ENCODE data around the gene DCLK2. TPM values are rescaled to one million over a fixed set of nuclear protein-coding genes. Genes with fewer than 3 reads are reported as not detected.

The DCLK2 gene
- total and polyA plus RNA-seq, 2 of the 13 experiments (the other 11 are each of a cell fraction or from before 2014, with no cell fraction given), result not detected

DNA sequence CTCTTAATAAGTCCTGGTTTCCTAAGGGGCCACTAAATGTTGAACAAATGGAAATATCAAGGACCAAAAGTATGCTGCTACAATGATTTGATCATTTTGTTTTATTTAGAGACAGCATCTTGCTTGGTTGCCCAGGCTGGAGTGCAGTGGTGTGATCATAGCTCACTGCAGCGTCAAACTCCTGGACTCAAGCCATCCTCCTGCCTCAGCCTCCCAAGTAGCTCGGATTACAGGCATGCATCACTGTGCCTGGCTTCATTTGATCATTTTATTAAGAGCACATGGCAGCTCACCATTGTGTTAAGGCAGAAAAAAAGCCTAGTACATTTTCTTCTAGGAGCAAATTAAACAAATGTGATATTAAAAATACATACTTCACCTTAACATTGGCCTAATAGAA, 52.7 kb downstream of the DCLK2 start:
- Histone ChIP-seq H3K27me3 (ENCODE audit: control insufficient read depth in 1 of 2, insufficient read depth in 2 of 2, low read length in 2 of 2) (peaks cover 0 to 4% of the 10 kb centered on the region in 2 experiments; a peak in 1 of 5 replicates), H3K9ac (ENCODE audit: insufficient read depth, low read depth, low read length) (no peak overlapping the region), H3K79me2 (ENCODE audit: insufficient read depth, low read length) (no peaks in the 10 kb centered on the region), H3K4me2 (ENCODE audit: low read depth, low read length) (no peak overlapping the region), H3K9me3 (ENCODE audit: low read length) (no peaks in the 10 kb centered on the region), H3K27ac (ENCODE audit: extremely low read length, insufficient read depth, low read length) (no peak overlapping the region), H3K4me3 (replicated peaks in 1 of 3; ENCODE audit: insufficient read depth in 1 of 3, low read depth in 2 of 3, low read length in 3 of 3) (no peak overlapping the region), H4K20me1 (ENCODE audit: insufficient read depth, low read length) (no peaks in the 10 kb centered on the region), H2AFZ (ENCODE audit: low read length) (no peak overlapping the region), H3K4me1 (ENCODE audit: insufficient read depth, low read length) (no peaks in the 10 kb centered on the region), H3K36me3 (replicated peaks in 1 of 2; ENCODE audit: control insufficient read depth in 1 of 2, insufficient read depth in 2 of 2, low read length in 2 of 2) (no peaks in the 10 kb centered on the region)
- ChIA-PET POLR2A (no interaction called here), CTCF (ENCODE audit: low intra/inter-chr PET ratio, low total read pairs) (no interaction called here)
- DNase-seq (ENCODE audit: low spot score) (no peak), FAIRE-seq (no peak), ATAC-seq (no peak)
- no peak for TF ChIP-seq CBX2 (IDR thresholded peaks at IDR 0.05; ENCODE audit: low read depth, low read length)
- no peak for TF ChIP-seq CBX2 (CRISPR knock-in tag; IDR thresholded peaks at IDR 0.05; ENCODE audit: low read depth)
- TF ChIP-seq HNRNPH1 (optimal IDR thresholded peaks at IDR 0.05; ENCODE audit: low read depth, low read length), result no peak
- TF ChIP-seq KDM4B (CRISPR knock-in tag; IDR thresholded peaks at IDR 0.05), result no peak
- TF ChIP-seq, protein P1, sequence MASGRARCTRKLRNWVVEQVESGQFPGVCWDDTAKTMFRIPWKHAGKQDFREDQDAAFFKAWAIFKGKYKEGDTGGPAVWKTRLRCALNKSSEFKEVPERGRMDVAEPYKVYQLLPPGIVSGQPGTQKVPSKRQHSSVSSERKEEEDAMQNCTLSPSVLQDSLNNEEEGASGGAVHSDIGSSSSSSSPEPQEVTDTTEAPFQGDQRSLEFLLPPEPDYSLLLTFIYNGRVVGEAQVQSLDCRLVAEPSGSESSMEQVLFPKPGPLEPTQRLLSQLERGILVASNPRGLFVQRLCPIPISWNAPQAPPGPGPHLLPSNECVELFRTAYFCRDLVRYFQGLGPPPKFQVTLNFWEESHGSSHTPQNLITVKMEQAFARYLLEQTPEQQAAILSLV (CRISPR knock-in tag; IDR thresholded peaks at IDR 0.05; ENCODE audit: borderline replicate concordance), result no peak
- TF ChIP-seq PCBP2 (optimal IDR thresholded peaks at IDR 0.05; ENCODE audit: low read depth, low read length, poor library complexity, severe bottlenecking), result no peak
- no peak for TF ChIP-seq ZNF607 (CRISPR knock-in tag; IDR thresholded peaks at IDR 0.05; ENCODE audit: borderline replicate concordance)
- TF ChIP-seq SMYD3 (CRISPR knock-in tag; IDR thresholded peaks at IDR 0.05), result no peak
- TF ChIP-seq NFKBIZ (CRISPR knock-in tag; IDR thresholded peaks at IDR 0.05), result no peak
- TF ChIP-seq TSC22D2 (CRISPR knock-in tag; IDR thresholded peaks at IDR 0.05; ENCODE audit: borderline replicate concordance), result no peak
- intact Hi-C loops (cut with micrococcal nuclease; ENCODE audit: unreplicated experiment), result no loop called here
- in situ Hi-C loops (cut with HindIII; ENCODE audit: extremely low pct_ligation_motif_present, low pct_unique_long_range_greater_than_20kb), result no loop called here
- BruUV-seq (replicated peaks), result no TSS peak
- 0% methylated on average over 2 of the region's 2 CpGs for WGBS (ENCODE audit: low lambda C conversion rate)
